Measurements from ENCODE around the gene PLXNA4.

DNA sequence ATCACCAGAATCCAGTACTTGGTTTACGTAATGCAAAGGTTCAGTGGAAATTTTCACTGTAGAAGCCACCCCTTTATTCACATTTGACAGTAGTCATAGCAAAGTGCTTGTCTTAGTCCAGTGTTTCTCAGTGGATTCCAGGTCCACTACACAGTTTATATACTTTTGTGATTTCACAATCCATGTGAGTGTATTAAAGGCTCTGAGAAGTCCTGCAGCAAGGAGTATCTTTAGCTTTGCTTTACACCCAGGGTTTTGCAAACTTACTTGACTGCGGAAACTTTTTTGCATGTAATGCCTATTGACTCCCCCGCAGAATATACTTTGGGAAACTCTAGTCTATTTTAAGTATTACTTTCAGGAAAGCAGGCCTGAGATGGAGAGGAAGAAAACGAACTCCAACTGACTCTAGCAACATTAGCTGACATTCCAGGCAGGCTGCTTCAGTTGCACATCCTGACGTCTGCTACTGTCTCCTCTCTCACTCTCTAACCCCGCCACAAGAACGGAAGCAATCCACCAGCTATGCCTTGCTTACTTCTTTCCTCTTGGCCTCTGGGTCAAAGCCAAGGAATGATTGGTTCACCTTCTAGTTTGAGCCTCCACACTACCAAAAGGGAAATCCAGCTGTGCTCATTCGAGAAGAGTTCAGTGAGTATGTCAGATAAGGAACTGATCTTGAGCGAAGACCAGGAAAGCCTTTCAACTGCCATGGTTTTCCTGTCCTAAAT is 6.2 kb downstream of the PLXNA4 start:
- TF ChIP-seq, protein P1, sequence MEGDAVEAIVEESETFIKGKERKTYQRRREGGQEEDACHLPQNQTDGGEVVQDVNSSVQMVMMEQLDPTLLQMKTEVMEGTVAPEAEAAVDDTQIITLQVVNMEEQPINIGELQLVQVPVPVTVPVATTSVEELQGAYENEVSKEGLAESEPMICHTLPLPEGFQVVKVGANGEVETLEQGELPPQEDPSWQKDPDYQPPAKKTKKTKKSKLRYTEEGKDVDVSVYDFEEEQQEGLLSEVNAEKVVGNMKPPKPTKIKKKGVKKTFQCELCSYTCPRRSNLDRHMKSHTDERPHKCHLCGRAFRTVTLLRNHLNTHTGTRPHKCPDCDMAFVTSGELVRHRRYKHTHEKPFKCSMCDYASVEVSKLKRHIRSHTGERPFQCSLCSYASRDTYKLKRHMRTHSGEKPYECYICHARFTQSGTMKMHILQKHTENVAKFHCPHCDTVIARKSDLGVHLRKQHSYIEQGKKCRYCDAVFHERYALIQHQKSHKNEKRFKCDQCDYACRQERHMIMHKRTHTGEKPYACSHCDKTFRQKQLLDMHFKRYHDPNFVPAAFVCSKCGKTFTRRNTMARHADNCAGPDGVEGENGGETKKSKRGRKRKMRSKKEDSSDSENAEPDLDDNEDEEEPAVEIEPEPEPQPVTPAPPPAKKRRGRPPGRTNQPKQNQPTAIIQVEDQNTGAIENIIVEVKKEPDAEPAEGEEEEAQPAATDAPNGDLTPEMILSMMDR (IDR thresholded peaks at IDR 0.05) = no peak
- TF ChIP-seq POLR2A (IDR thresholded peaks at IDR 0.05) = no peak
